Measurements from ENCODE around the gene ATG9A. TPM values are rescaled to one million over a fixed set of nuclear protein-coding genes. Genes with fewer than 3 reads are reported as not detected.

ATG9A gene
- total and polyA plus RNA-seq, 2 of the 8 experiments (the other 6 are each of a cell fraction or from before 2014, with no cell fraction given): 43.6 to 66.8 TPM

- peak; percentile 44 to 61 (median 53) for TF ChIP-seq CTCF (IDR thresholded peaks at IDR 0.05; ENCODE audit: control extremely low read depth in 1 of 3, insufficient read depth in 1 of 3, low read depth in 1 of 3, low read length in 3 of 3)
- peak; percentile 51 for TF ChIP-seq CREB1 (IDR thresholded peaks at IDR 0.05)
- peak; percentile 69 to 90; a peak in 3 of 4 replicates for TF ChIP-seq SIN3A (conservative IDR thresholded peaks at IDR 0.05 in 1 of 2, IDR thresholded peaks at IDR 0.05 in 1 of 2; ENCODE audit: low read depth in 1 of 2, low read length in 2 of 2)
- TF ChIP-seq CEBPB (IDR thresholded peaks at IDR 0.05; ENCODE audit: low read depth, low read length): no peak
Observed at GRCh38 chr2:219177552-219178376, 51.7 kb downstream of the ATG9A start, which contains the start of gene RETREG2 (continued).
